Colonic mucosa (tissue), 4 donors: ENCODE measurements around the gene ABHD14A. TPM values are rescaled to one million over a fixed set of nuclear protein-coding genes. Genes with fewer than 3 reads are reported as not detected.

Source experiments
- DNase-seq: peaks from one replicate; pipeline ENCODE4 v3.0.0-alpha.2; 2020
- H3K27ac ChIP-seq: fragments of 200-600 bp; one replicate; pipeline ENCODE4 v1.8.0; 2021
- H3K27me3 ChIP-seq: fragments of 200-600 bp; one replicate; pipeline ENCODE4 v1.8.0; 2021
- H3K36me3 ChIP-seq: fragments of 200-600 bp; one replicate; pipeline ENCODE4 v1.8.0; 2021
- H3K4me1 ChIP-seq: fragments of 200-600 bp; one replicate; pipeline ENCODE4 v1.8.0; 2021; ENCODE audit warnings: mild to moderate bottlenecking
- H3K4me3 ChIP-seq: fragments of 200-600 bp; one replicate; pipeline ENCODE4 v1.8.0; 2021
- H3K9ac ChIP-seq, 2 donors: one replicate each; pipeline ENCODE4 v1.7.0; 2013; ENCODE audit warnings: control low read depth in 2 of 2, low read depth in 2 of 2, low read length in 2 of 2
- H3K9me3 ChIP-seq: fragments of 200-600 bp; one replicate; pipeline ENCODE4 v1.8.0; 2021
- intact Hi-C: fragments of 100-400 bp; cut with DNase I; formaldehyde crosslinking; loops from one replicate; pipeline ENCODE4 v1.14.1; 2022
- total RNA-seq, 2 donors: library from RNA; stranded (reverse); fragmentation: NEBNext Ultra II Directional in 1 of 2; extraction: Animal tissue kit (Norgen Biotek cat#: 25700) in 1 of 2; gene quantifications; one replicate each; pipeline ENCODE4 v1.2.1, GENCODE V29; 2021
- TF ChIP-seq, protein P1 (sequence below): fragments of 200-600 bp; IDR thresholded peaks from one replicate; pipeline ENCODE4 v1.8.0; 2022; ENCODE audit warnings: antibody characterized with exemption, mild to moderate bottlenecking
- donor health status: healthy.
- donor health status: DM: no; HTN: no; CAD: no.
- donor health status: DM: no; HTN: no; CAD: no.

Gene ABHD14A
- total RNA-seq, 2 donors from 2014 or later: 7.4 to 9.6 TPM

DNA sequence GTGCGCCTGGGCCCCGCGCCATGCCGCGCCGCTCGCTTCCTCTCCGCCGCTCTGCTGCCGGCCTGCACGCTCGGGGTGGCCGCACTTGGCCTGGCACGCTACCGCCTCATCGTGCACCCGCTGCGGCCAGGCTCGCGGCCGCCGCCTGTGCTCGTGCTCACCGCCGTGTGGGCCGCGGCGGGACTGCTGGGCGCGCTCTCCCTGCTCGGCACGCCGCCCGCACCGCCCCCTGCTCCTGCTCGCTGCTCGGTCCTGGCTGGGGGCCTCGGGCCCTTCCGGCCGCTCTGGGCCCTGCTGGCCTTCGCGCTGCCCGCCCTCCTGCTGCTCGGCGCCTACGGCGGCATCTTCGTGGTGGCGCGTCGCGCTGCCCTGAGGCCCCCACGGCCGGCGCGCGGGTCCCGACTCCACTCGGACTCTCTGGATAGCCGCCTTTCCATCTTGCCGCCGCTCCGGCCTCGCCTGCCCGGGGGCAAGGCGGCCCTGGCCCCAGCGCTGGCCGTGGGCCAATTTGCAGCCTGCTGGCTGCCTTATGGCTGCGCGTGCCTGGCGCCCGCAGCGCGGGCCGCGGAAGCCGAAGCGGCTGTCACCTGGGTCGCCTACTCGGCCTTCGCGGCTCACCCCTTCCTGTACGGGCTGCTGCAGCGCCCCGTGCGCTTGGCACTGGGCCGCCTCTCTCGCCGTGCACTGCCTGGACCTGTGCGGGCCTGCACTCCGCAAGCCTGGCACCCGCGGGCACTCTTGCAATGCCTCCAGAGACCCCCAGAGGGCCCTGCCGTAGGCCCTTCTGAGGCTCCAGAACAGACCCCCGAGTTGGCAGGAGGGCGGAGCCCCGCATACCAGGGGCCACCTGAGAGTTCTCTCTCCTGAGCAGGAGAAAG is 18.7 kb upstream of the ABHD14A start:
- H3K27ac ChIP-seq: no peak overlapping the region
- TF ChIP-seq, protein P1, sequence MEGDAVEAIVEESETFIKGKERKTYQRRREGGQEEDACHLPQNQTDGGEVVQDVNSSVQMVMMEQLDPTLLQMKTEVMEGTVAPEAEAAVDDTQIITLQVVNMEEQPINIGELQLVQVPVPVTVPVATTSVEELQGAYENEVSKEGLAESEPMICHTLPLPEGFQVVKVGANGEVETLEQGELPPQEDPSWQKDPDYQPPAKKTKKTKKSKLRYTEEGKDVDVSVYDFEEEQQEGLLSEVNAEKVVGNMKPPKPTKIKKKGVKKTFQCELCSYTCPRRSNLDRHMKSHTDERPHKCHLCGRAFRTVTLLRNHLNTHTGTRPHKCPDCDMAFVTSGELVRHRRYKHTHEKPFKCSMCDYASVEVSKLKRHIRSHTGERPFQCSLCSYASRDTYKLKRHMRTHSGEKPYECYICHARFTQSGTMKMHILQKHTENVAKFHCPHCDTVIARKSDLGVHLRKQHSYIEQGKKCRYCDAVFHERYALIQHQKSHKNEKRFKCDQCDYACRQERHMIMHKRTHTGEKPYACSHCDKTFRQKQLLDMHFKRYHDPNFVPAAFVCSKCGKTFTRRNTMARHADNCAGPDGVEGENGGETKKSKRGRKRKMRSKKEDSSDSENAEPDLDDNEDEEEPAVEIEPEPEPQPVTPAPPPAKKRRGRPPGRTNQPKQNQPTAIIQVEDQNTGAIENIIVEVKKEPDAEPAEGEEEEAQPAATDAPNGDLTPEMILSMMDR: no peak

DNA sequence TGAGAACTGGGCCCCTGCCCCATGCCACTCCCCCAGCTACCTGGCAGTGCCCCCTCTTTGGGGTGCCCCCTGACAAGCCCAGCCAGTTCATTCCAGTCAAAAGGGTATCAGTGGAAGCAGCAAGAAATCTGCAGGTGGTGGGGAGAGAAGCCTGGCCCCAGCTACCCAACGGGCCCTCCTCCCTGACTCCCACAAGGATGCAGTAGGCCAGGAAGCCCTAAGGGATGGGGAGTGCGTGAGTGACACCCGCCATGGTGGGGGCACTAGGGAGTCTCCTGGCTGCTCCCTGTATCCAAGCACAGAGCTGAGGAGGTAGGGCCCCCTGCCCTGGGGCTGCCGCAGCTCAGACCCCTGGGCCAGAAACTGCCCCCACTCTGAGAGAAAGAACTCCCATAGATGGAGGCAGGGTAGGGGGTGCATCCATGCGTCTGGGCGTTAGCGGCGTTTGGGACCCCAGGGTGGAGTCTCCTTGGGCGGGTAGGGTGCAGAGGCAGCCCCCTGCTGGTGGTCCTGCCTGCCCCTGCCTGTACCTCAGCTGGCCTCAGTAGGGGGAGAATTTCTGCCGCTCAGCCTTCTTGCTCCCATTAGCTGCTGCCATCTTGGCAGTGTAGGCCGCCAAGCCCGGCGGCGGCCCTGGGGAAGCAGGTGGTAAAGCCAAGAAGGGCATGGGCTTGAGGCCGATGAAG is 17.2 kb upstream of the ABHD14A start:
- intact Hi-C loops: no loop called here
- H3K27ac ChIP-seq: no peak overlapping the region
- TF ChIP-seq, protein P1: no peak

More for the DNA sequence above, 18.7 kb upstream of the ABHD14A start:
- H3K4me1 ChIP-seq: peaks cover 6% of the 10 kb centered on the region
- H3K36me3 ChIP-seq: no peaks in the 10 kb centered on the region
- H3K9ac ChIP-seq: peak overlapping the region; percentile 53 to 67
- peak overlapping the region; percentile 32 for H3K4me3 ChIP-seq
- H3K9me3 ChIP-seq: no peaks in the 10 kb centered on the region
- DNase-seq: no peak
- H3K27me3 ChIP-seq: no peaks in the 10 kb centered on the region
- intact Hi-C loops: no loop called here

GRCh38 chr3:51958603-51959521 is 16.0 kb upstream of the ABHD14A start:
- intact Hi-C loops: no loop called here
- H3K4me3 ChIP-seq: no peak overlapping the region
- peaks cover 6% of the 10 kb centered on the region for H3K4me1 ChIP-seq
- no peak for DNase-seq
- TF ChIP-seq, protein P1: no peak
- no peaks in the 10 kb centered on the region for H3K27me3 ChIP-seq
- H3K27ac ChIP-seq: no peak overlapping the region
- H3K9me3 ChIP-seq: no peaks in the 10 kb centered on the region
- H3K36me3 ChIP-seq: no peaks in the 10 kb centered on the region
- no peak overlapping the region for H3K9ac ChIP-seq

More for the DNA sequence above, 17.2 kb upstream of the ABHD14A start:
- Histone ChIP-seq H3K4me3 (no peak overlapping the region), H3K36me3 (no peaks in the 10 kb centered on the region), H3K9me3 (no peaks in the 10 kb centered on the region), H3K4me1 (peaks cover 6% of the 10 kb centered on the region), H3K9ac (no peak overlapping the region), H3K27me3 (no peaks in the 10 kb centered on the region)
- no peak for DNase-seq

DNA sequence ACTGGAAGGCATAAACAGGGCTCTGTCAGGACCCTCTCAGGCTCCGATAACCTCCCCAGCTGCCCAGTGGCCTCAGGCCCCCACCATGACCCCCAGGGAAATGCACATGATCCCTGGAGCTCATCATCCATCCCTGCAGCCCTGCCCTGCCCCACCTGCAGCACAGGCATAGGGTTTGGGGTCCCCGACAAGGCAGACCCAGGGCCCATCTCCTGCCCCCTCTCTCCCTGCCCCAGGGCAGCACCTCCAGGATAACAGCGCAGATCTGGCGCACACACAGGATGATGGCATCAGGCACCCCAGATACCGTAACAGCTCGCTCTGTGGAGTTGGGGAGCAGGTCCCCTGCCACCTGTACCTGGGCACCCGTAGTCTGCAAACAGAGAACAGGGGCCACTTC is 15.2 kb upstream of the ABHD14A start:
- no peak overlapping the region for H3K9ac ChIP-seq
- intact Hi-C loops: no loop called here
- H3K4me1 ChIP-seq: peaks cover 6% of the 10 kb centered on the region
- no peak overlapping the region for H3K27ac ChIP-seq
- no peak for DNase-seq
- no peak overlapping the region for H3K4me3 ChIP-seq
- TF ChIP-seq, protein P1: no peak
- H3K27me3 ChIP-seq: no peaks in the 10 kb centered on the region
- no peaks in the 10 kb centered on the region for H3K9me3 ChIP-seq
- H3K36me3 ChIP-seq: no peaks in the 10 kb centered on the region

GRCh38 chr3:51960386-51960785 is 14.5 kb upstream of the ABHD14A start:
- Histone ChIP-seq H3K9ac (no peak overlapping the region), H3K9me3 (no peaks in the 10 kb centered on the region), H3K27me3 (no peaks in the 10 kb centered on the region), H3K36me3 (no peaks in the 10 kb centered on the region), H3K4me1 (peaks cover 6% of the 10 kb centered on the region), H3K27ac (no peak overlapping the region), H3K4me3 (no peak overlapping the region)
- DNase-seq: no peak
- intact Hi-C loops: no loop called here
- TF ChIP-seq, protein P1: no peak
